ENCODE results near the gene LMX1B.
"Not testable (repeated sequence)": the region's sequence is repeated elsewhere in the genome, so short reads cannot be mapped to it uniquely, and the experiment has no call there.

LMX1B gene

GRCh38 chr9:126613651-126614050 lies at the start of gene LMX1B:
Gene LMX1B, plus strand, starts transcription at chr9:126613928. Its CDS starts 522 bp downstream, at chr9:126614450.
- no peak for DNase-seq (ENCODE audit: low read depth in 2 of 3, low spot score in 2 of 3)

GRCh38 chr9:126564128-126564527 lies 49.6 kb upstream of the LMX1B start:
- DNase-seq (ENCODE audit: low read depth in 2 of 3, low spot score in 2 of 3) = no peak

- no peak for DNase-seq (ENCODE audit: low read depth in 2 of 3, low spot score in 2 of 3)
These were observed 49.0 kb upstream of the LMX1B start for GRCh38 chr9:126564716-126565115.

- DNase-seq (ENCODE audit: low read depth in 2 of 3, low spot score in 2 of 3) = no peak
These were observed 48.2 kb upstream of the LMX1B start for GRCh38 chr9:126565336-126566128.

GRCh38 chr9:126569036-126569435 lies 44.7 kb upstream of the LMX1B start:
- DNase-seq (ENCODE audit: low read depth in 2 of 3, low spot score in 2 of 3) = no peak

GRCh38 chr9:126578029-126578428 lies 35.7 kb upstream of the LMX1B start:
- no peak for DNase-seq (ENCODE audit: low read depth in 2 of 3, low spot score in 2 of 3)

GRCh38 chr9:126580319-126580718 lies 33.4 kb upstream of the LMX1B start:
- DNase-seq (ENCODE audit: low read depth in 2 of 3, low spot score in 2 of 3) = not testable (repeated sequence)

- DNase-seq (ENCODE audit: low read depth in 2 of 3, low spot score in 2 of 3) = no peak
These were observed 31.8 kb upstream of the LMX1B start for GRCh38 chr9:126581893-126582292.

GRCh38 chr9:126582427-126582826 lies 31.3 kb upstream of the LMX1B start:
- DNase-seq (ENCODE audit: low read depth in 2 of 3, low spot score in 2 of 3) = no peak

- no peak for DNase-seq (ENCODE audit: low read depth in 2 of 3, low spot score in 2 of 3)
These were observed 30.5 kb upstream of the LMX1B start for GRCh38 chr9:126583144-126583760.

- no peak for DNase-seq (ENCODE audit: low read depth in 2 of 3, low spot score in 2 of 3)
These were observed 29.1 kb upstream of the LMX1B start for GRCh38 chr9:126584611-126585010.

- no peak for DNase-seq (ENCODE audit: low read depth in 2 of 3, low spot score in 2 of 3)
These were observed 27.5 kb upstream of the LMX1B start for GRCh38 chr9:126586236-126586635.

- no peak for DNase-seq (ENCODE audit: low read depth in 2 of 3, low spot score in 2 of 3)
These were observed 26.2 kb upstream of the LMX1B start for GRCh38 chr9:126587187-126588185.

- no peak for DNase-seq (ENCODE audit: low read depth in 2 of 3, low spot score in 2 of 3)
These were observed 25.1 kb upstream of the LMX1B start for GRCh38 chr9:126588491-126589168.

GRCh38 chr9:126589349-126589748 lies 24.4 kb upstream of the LMX1B start:
- DNase-seq (ENCODE audit: low read depth in 2 of 3, low spot score in 2 of 3) = no peak

GRCh38 chr9:126591083-126591482 lies 22.6 kb upstream of the LMX1B start:
- no peak for DNase-seq (ENCODE audit: low read depth in 2 of 3, low spot score in 2 of 3)

GRCh38 chr9:126591922-126592321 lies 21.8 kb upstream of the LMX1B start:
- DNase-seq (ENCODE audit: low read depth in 2 of 3, low spot score in 2 of 3) = no peak

GRCh38 chr9:126592461-126592860 lies 21.3 kb upstream of the LMX1B start:
- DNase-seq (ENCODE audit: low read depth in 2 of 3, low spot score in 2 of 3) = no peak

- no peak for DNase-seq (ENCODE audit: low read depth in 2 of 3, low spot score in 2 of 3)
These were observed 17.7 kb upstream of the LMX1B start for GRCh38 chr9:126595982-126596381.

GRCh38 chr9:126599047-126599650 lies 14.6 kb upstream of the LMX1B start:
- DNase-seq (ENCODE audit: low read depth in 2 of 3, low spot score in 2 of 3) = no peak
